Ascending aorta (tissue), 2 donors: ENCODE data around the gene PALD1. TPM values are rescaled to one million over a fixed set of nuclear protein-coding genes. Genes with fewer than 3 reads are reported as not detected.
A peak's percentile ranks its signal among the peaks of the same experiment; 100 is the strongest.
"Not testable (repeated sequence)": the region's sequence is repeated elsewhere in the genome, so short reads cannot be mapped to it uniquely, and the experiment has no call there.

Source experiments
- DNase-seq, 2 donors: peaks; one replicate each; pipeline ENCODE4 v3.0.0-alpha.2; 2019; ENCODE audit warnings: low spot score in 2 of 2
- H3K27ac ChIP-seq, 2 donors: fragments of 200-600 bp; sonication (generic); one replicate each; pipeline ENCODE4 v1.5.1; 2016 to 2017; ENCODE audit warnings: mild to moderate bottlenecking in 1 of 2
- H3K27me3 ChIP-seq: fragments of 200-600 bp; sonication (generic); one replicate; pipeline ENCODE4 v1.5.1; 2017
- H3K36me3 ChIP-seq, 2 donors: fragments of 200-600 bp; sonication (generic); one replicate each; pipeline ENCODE4 v1.5.1; 2016
- H3K4me1 ChIP-seq, 2 donors: fragments of 200-600 bp; sonication (generic); one replicate each; pipeline ENCODE4 v1.5.1; 2016 to 2017; ENCODE audit warnings: mild to moderate bottlenecking in 1 of 2
- H3K4me3 ChIP-seq, 2 donors: fragments of 200-600 bp; sonication (generic); one replicate each; pipeline ENCODE4 v1.5.1; 2016 to 2017; ENCODE audit warnings: mild to moderate bottlenecking in 1 of 2
- H3K9me3 ChIP-seq, 2 donors: fragments of 200-600 bp; sonication (generic); one replicate each; pipeline ENCODE4 v1.5.1; 2016
- intact Hi-C: fragments of 100-400 bp; cut with DNase I; formaldehyde crosslinking; loops from one replicate; pipeline ENCODE4 v1.15.1; 2023
- total RNA-seq: library from RNA; depleted of rRNA; stranded (reverse); fragments of >200 nt; gene quantifications from one replicate; pipeline ENCODE4 v1.1.0, GENCODE V29; 2016
- TF ChIP-seq, protein P1 (sequence below), 3 experiments: fragments of 200-600 bp in 2 of 3; fragments of 450-650 bp in 1 of 3; sonication (generic) in 2 of 3; IDR thresholded peaks; one replicate each; pipeline ENCODE4 v1.5.1; 2016 to 2019; ENCODE audit warnings: antibody characterized with exemption in 3 of 3, mild to moderate bottlenecking in 1 of 3, moderate library complexity in 1 of 3

The PALD1 gene
- total RNA-seq, 1 donor from 2014 or later: 21.7 TPM

DNA sequence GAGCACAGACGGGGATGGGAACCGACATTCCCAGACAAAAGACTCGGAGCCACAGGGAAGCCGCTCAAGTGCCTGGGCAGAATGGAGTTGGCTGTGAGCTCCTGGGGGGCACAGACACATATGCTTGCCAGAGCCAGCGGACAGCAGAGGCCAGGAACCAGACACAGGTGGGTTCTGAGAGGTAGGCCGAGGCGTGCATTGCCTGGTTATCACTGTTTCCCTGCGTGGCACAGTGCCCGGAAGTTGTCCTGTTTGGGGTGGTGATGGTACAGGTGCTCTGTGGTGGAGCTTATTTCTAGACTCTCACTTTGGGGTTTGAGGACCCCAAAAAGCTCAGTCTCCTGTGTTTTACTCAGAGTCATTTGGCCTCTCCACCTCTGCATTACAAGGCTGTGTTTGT lies 2.5 kb downstream of the PALD1 start:
- TF ChIP-seq, protein P1, sequence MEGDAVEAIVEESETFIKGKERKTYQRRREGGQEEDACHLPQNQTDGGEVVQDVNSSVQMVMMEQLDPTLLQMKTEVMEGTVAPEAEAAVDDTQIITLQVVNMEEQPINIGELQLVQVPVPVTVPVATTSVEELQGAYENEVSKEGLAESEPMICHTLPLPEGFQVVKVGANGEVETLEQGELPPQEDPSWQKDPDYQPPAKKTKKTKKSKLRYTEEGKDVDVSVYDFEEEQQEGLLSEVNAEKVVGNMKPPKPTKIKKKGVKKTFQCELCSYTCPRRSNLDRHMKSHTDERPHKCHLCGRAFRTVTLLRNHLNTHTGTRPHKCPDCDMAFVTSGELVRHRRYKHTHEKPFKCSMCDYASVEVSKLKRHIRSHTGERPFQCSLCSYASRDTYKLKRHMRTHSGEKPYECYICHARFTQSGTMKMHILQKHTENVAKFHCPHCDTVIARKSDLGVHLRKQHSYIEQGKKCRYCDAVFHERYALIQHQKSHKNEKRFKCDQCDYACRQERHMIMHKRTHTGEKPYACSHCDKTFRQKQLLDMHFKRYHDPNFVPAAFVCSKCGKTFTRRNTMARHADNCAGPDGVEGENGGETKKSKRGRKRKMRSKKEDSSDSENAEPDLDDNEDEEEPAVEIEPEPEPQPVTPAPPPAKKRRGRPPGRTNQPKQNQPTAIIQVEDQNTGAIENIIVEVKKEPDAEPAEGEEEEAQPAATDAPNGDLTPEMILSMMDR (IDR thresholded peaks at IDR 0.05): no peak
- DNase-seq: no peak
- intact Hi-C loops: no loop called here
- Histone ChIP-seq H3K4me3 (no peak overlapping the region), H3K9me3 (no peaks in the 10 kb centered on the region), H3K36me3 (no peaks in the 10 kb centered on the region), H3K27ac (peak overlapping the region in 1 of 2 donors; percentile 79), H3K4me1 (peaks cover 21 to 38% of the 10 kb centered on the region in 2 donors), H3K27me3 (no peaks in the 10 kb centered on the region)

DNA sequence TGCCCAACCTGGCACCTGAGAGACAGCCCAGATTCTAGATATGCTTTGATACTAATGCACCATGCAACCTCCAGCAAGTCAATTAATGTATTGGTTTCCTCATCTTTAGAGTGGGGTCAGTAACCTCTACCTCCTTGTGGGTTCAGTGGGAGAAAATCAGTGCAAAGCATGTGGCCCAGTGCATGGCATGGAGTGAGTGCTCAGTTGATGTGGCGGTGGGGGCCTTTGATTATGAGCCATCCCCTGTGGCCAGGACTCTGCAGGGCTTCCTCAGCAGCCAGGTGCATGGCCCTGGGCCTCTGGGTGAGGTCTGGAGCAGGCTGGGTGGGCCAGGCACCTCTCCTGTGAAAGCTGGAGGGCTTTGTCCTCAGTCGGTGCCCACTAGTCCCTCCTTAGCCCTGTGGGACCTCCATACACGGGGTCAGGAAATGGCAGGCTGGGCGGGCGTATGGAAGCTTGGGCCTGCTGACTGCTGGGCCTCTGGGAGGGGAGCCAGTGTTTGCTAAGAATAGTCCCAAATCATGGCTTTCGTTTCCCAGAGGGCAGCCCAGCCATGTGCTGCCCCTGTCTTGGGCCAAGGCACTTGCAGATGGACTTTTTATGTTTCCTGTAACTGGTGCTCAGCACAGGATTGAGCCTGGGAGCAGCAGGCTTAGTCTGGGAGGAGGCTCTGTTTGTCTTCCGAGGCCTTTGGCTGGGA lies 3.4 kb downstream of the PALD1 start:
- Histone ChIP-seq H3K4me3 (no peak overlapping the region), H3K36me3 (no peaks in the 10 kb centered on the region), H3K27me3 (no peaks in the 10 kb centered on the region), H3K27ac (peak overlapping the region; percentile 64 to 79), H3K4me1 (peaks cover 21 to 38% of the 10 kb centered on the region in 2 donors), H3K9me3 (no peaks in the 10 kb centered on the region)
- TF ChIP-seq, protein P1 (IDR thresholded peaks at IDR 0.05): peak in 1 of 3 experiments; percentile 22
- intact Hi-C loops: no loop called here
- peak in 1 of 2 donors; percentile 83 for DNase-seq

DNA sequence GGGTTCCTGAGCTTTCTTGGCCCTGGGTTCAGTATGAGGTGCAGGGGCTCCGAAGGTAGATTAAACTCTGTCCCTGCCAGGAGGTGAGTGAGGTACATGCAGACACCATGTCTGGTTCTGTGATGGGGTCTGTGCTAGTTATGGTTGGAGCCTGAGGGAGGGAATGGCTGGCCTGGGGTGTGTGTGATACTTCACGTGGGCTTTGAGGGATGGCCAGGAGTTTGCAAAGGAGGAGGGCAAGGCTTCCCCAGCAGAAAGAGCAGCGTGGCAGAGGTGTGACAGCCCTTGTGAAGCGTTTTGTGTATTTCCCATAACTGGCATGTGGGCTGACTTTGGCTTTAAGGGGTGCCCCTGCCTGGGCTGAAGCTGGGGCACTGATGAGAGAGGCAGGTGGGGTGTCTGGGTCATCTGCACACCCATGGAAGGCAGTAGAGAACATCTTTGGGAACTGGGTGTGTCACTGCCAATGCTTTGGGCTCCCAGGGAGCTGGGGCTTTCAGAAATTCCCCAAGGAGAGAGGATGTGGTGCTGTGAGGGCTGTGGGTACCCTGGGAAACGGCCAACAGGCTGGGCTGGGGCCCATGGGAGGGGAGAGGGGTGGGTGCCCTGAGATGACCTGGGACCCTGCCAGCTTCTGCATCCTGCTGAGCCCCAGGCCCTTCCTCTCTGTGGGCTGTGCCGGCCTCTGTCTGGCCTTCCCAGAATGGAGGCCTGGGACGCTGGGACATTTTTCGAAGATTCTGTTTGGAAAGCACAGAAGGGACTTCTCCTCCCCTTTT lies 4.6 kb downstream of the PALD1 start:
- DNase-seq: no peak
- H3K4me1 ChIP-seq: peaks cover 21 to 33% of the 10 kb centered on the region in 2 donors

DNA sequence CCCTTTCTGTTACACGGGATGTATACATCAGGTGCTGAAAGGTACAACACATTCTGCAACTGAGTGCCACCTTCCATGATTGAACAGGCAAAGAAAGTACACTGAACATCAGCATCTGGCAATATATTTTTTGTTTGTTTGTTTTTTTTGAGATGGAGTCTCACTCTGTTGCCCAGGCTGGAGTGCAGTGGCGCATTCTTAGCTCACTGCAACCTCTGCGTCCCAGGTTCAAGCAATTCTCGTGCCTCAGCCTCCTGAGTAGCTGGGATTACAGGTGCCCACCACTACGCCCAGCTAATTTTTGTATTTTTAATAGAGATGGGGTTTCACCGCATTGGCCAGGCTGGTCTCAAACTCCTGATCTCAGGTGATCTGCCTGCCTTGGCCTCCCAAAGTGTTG lies 5.3 kb downstream of the PALD1 start:
- Histone ChIP-seq H3K4me1 (peaks cover 21 to 33% of the 10 kb centered on the region in 2 donors), H3K27ac (peak overlapping the region; percentile 64 to 79)
- H3K9me3 ChIP-seq, H3K4me3 ChIP-seq, H3K27me3 ChIP-seq, H3K36me3 ChIP-seq, intact Hi-C loops, DNase-seq: not testable (repeated sequence)

More for the DNA sequence above, 4.6 kb downstream of the PALD1 start:
- H3K27ac ChIP-seq: peak overlapping the region; percentile 64 to 79
- H3K36me3 ChIP-seq: no peaks in the 10 kb centered on the region
- H3K27me3 ChIP-seq: no peaks in the 10 kb centered on the region
- TF ChIP-seq, protein P1 (IDR thresholded peaks at IDR 0.05): no peak
- no peaks in the 10 kb centered on the region for H3K9me3 ChIP-seq
- no peak overlapping the region for H3K4me3 ChIP-seq
- intact Hi-C loops: no loop called here

DNA sequence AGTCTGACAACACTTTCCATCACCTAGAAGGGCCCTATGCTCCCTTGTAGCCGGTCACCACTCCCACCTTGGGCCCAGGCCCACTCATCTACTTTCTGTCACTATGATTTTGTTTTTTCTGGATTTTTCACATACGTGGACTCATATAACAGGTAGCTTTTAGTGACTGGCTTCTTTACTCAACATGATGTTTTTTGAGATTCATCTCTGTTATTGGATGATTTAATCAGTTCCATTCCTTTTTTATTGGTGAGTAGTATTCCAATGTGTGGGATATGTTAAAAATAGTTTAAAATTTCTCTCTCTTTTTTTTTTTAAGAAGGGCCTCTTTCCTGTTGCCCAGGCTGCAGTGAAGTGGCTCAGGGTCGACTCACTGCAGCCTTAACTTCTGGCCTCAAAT lies 9.3 kb downstream of the PALD1 start:
- TF ChIP-seq, protein P1 (IDR thresholded peaks at IDR 0.05): no peak
- no peaks in the 10 kb centered on the region for H3K36me3 ChIP-seq
- H3K27ac ChIP-seq: no peak overlapping the region
- intact Hi-C loops: no loop called here
- H3K4me3 ChIP-seq: no peak overlapping the region
- H3K4me1 ChIP-seq: peaks cover under 1 to 11% of the 10 kb centered on the region in 2 donors
- H3K9me3 ChIP-seq: no peaks in the 10 kb centered on the region
- no peak for DNase-seq
- H3K27me3 ChIP-seq: no peaks in the 10 kb centered on the region

DNA sequence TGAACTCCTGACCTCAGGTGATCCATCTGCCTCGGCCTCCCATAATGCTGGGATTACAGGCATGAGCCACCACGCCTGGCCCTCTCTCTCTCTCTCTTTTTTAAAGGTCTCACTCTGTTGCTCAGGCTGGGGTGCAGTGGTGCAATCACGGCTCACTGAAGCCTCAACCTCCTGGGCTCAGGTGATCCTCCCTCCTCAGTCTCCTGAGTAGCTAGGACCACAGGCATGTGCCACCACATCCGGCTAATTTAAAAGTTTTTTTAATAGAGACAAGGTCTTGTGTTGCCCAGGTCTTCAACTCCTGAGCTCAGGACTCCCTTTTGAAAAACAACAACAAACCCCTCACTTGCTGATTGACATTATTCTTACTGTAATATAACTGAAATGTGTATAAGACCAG lies 11.6 kb downstream of the PALD1 start:
- no peak for DNase-seq
- no peaks in the 10 kb centered on the region for H3K27me3 ChIP-seq
- no peaks in the 10 kb centered on the region for H3K9me3 ChIP-seq
- TF ChIP-seq, protein P1 (IDR thresholded peaks at IDR 0.05): no peak
- H3K27ac ChIP-seq: no peak overlapping the region
- intact Hi-C loops: no loop called here
- no peaks in the 10 kb centered on the region for H3K4me1 ChIP-seq
- H3K36me3 ChIP-seq: no peaks in the 10 kb centered on the region
- H3K4me3 ChIP-seq: no peak overlapping the region
